HL-60 (cell line): ENCODE results near the gene CHSY1.

Source experiments
- CTCF ChIP-seq: IDR thresholded peaks from one replicate; pipeline ENCODE4 v1.5.1; 2011; ENCODE audit warnings: low read length, control low read depth, inconsistent platforms; ENCODE audit not compliant: insufficient read depth
- POLR2AphosphoS5 ChIP-seq: IDR thresholded peaks from 2 replicates; pipeline ENCODE4 v1.6.1; 2012; ENCODE audit warnings: low read depth
- TF ChIP-seq, protein P1 (sequence below): IDR thresholded peaks from 2 replicates; pipeline ENCODE4 v1.6.1; 2012; ENCODE audit warnings: low read depth; ENCODE audit not compliant: insufficient replicate concordance

GRCh38 chr15:101201411-101202174 is 50.3 kb downstream of the CHSY1 start:
- no peak for TF ChIP-seq POLR2AphosphoS5
- TF ChIP-seq, protein P1, sequence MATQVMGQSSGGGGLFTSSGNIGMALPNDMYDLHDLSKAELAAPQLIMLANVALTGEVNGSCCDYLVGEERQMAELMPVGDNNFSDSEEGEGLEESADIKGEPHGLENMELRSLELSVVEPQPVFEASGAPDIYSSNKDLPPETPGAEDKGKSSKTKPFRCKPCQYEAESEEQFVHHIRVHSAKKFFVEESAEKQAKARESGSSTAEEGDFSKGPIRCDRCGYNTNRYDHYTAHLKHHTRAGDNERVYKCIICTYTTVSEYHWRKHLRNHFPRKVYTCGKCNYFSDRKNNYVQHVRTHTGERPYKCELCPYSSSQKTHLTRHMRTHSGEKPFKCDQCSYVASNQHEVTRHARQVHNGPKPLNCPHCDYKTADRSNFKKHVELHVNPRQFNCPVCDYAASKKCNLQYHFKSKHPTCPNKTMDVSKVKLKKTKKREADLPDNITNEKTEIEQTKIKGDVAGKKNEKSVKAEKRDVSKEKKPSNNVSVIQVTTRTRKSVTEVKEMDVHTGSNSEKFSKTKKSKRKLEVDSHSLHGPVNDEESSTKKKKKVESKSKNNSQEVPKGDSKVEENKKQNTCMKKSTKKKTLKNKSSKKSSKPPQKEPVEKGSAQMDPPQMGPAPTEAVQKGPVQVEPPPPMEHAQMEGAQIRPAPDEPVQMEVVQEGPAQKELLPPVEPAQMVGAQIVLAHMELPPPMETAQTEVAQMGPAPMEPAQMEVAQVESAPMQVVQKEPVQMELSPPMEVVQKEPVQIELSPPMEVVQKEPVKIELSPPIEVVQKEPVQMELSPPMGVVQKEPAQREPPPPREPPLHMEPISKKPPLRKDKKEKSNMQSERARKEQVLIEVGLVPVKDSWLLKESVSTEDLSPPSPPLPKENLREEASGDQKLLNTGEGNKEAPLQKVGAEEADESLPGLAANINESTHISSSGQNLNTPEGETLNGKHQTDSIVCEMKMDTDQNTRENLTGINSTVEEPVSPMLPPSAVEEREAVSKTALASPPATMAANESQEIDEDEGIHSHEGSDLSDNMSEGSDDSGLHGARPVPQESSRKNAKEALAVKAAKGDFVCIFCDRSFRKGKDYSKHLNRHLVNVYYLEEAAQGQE = no peak
- TF ChIP-seq CTCF = no peak
